HUDEP-2 (cell line): Measurements from ENCODE around the gene GALNS.
A peak's percentile ranks its signal among the peaks of the same experiment; 100 is the strongest.
"Not testable (repeated sequence)": the region's sequence is repeated elsewhere in the genome, so short reads cannot be mapped to it uniquely, and the experiment has no call there.

Experiments
- DNase-seq, 76 experiments: peaks; one replicate each; lab custom pipeline; 2025; ENCODE audit not compliant: unreplicated experiment in 76 of 76; lab: John Stamatoyannopoulos, UW

Gene GALNS

GRCh38 chr16:88774544-88775393 is 82.0 kb downstream of the GALNS start:
- DNase-seq: no peak

DNA sequence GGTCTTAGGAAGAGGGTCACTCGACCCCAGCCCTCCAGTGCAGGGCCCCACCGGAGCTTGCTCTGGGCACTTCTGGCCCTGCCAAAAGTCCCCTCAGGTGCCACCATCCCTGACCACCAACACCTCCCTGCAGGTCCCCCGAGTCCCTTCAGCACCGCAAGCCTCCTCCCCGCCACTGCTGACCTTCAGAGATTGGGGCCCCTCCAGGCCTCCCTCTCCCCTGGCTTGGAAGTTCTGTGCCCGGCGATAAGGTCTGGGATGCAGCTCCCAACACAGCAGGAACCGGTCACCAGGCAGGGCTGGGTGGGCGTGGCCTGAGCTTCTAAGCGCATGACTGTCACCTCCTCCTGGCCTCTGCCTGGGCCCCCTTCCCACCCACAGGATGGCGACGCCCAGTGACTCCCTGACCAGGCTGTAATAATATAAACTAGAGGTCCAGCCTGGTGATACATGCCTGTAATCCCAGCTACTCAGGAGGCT is 82.9 kb downstream of the GALNS start:
- DNase-seq: peak in 70 of 76 experiments; percentile 16 to 93 (median 66)

GRCh38 chr16:88772871-88773811 is 83.6 kb downstream of the GALNS start:
- DNase-seq: peak in 12 of 76 experiments; percentile 14 to 54 (median 24)

DNA sequence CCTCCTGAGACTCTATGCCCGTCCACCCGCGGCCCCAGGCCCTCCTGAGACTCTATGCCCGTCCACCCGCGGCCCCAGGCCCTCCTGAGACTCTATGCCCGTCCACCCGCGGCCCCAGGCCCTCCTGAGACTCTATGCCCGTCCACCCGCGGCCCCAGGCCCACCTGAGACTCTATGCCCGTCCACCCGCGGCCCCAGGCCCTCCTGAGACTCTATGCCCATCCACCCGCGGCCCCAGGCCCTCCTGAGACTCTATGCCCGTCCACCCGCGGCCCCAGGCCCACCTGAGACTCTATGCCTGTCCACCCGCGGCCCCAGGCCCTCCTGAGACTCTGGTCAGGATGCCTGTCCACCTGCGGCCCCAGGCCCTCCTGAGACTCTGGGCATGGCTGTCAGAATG is 85.0 kb downstream of the GALNS start:
- not testable (repeated sequence) for DNase-seq

- no peak for DNase-seq
Measured at GRCh38 chr16:88771294-88771772, 85.4 kb downstream of the GALNS start.

DNA sequence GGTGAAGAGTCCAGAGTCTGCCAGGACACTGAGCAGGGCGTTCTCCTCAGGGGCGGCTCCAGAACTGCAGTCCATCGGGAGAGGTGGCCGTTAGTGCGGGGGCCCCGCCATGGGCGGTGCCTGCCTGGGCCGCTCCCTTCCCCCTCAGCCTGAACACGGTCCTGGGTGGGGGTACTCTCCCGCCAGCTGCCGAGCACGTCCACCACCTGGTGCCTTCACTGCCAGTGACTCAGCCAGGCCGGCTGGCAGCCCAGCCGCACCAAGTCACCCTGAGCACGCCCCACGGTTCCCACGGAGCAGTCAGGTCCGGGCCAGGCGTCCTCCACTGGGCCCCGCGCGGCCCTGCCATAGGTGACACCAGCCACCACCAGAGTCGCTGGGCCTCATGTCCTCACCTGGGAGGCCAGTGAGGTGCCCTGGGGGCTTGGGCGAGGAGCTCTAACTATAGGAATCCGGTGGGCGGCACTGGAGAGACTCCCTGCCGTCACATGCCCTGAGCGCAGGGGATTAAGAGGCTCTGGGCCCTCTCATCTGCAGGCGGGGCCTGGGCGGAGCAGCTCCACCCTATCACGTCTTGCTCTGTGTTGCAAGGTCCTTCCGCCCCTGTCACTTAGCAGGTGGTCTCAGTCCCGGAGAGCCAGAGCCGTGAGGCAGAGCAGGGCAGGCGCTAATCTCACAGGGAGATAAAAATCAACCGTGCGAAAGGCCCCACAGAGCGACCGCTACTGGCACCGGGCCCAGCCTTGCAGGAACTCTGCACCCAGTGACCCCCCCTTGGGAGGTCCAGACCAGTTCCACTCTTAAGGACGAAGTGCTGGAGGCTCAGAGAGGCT is 86.1 kb downstream of the GALNS start:
- DNase-seq: peak in 74 of 76 experiments; percentile 29 to 97 (median 78)

- DNase-seq: peak in 58 of 76 experiments; percentile 11 to 83 (median 56)
Measured at GRCh38 chr16:88769617-88770460, 86.9 kb downstream of the GALNS start.

DNA sequence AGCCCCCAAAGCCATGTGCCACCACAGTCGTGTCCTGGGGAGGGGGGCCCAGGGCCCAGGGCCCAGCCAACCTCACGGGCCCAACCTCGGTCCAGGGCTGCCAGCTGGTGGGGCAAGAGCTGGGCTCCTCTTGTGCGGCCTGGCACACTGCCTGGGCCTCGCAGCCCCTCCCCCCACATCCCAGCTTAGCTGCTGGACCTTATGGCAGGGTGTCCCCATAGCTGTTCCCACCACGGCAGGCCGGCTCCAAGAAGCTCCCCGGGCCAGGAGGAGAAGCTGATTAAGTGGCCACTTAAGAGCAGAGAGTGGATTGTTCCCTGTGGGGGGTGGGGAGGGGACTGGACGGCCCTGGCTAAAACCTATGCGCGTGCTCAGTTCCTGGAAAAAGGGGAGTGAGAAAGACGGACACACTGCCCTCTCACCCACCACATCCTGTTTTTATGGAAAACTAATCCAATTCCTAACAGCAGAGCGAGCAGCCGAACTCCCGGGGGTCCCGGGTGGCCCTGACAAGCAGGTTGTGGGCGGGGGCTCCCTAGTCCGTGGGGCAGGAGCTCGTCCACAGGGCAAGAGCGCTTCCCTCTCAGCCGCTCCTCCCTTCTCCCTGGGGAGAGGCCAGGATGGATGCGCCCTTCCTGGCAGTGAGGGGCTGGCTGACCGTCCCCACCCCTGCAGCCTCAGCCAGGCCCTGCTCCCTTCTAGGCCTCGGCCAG is 88.5 kb downstream of the GALNS start:
- DNase-seq: peak in 18 of 76 experiments; percentile 6 to 46 (median 27)

- DNase-seq: peak in 21 of 76 experiments; percentile 5 to 45 (median 19)
Measured at GRCh38 chr16:88767546-88768070, 89.1 kb downstream of the GALNS start.

GRCh38 chr16:88766975-88767374 is 89.8 kb downstream of the GALNS start:
- DNase-seq: no peak

GRCh38 chr16:88764913-88765349 is 91.8 kb downstream of the GALNS start:
- DNase-seq: no peak

DNA sequence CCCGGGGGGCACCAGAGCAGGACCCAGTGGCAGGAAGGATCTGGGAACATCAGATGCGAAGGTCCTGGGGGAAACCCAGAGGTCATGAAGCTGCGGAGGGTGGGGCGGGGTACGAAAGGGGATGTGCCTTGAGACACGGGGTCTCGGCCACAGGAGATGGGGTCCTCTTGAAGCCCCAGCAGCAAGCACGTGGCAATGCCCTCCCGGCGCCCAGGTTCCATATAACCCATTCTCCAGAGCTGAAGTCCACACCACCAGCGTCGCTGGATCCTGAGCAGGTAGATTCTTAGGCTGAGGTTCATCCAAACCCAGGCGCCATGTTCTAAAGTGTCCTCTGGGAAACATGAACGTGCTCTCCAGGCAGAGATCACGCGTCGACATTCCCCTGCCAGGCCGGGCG is 92.7 kb downstream of the GALNS start:
- DNase-seq: no peak
